ENCODE data around the gene ASZ1. TPM values are rescaled to one million over a fixed set of nuclear protein-coding genes. Genes with fewer than 3 reads are reported as not detected.

The ASZ1 gene
- polyA plus RNA-seq, 5 donors, result 0.80 to 1.5 (median 0.96) TPM

DNA sequence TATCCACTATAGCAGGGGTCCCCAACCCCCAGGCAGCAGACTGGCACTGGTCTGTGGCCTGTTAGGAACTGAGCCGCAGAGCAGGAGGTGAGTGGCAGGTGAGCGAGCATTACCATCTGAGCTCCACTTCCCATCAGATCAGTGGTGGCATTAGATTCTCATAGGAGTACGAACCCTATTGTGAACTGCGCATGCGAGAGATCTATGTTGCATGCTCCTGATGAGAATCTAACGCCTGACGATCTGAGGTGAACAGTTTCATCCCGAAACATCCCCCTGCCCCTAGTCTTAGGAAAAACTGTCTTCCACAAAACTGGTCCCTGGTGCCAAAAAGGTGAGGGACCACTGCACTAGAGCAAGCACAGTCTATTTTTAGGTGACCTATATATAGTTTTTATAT lies 23.6 kb downstream of the ASZ1 start:
- DNase-seq, result no peak

DNA sequence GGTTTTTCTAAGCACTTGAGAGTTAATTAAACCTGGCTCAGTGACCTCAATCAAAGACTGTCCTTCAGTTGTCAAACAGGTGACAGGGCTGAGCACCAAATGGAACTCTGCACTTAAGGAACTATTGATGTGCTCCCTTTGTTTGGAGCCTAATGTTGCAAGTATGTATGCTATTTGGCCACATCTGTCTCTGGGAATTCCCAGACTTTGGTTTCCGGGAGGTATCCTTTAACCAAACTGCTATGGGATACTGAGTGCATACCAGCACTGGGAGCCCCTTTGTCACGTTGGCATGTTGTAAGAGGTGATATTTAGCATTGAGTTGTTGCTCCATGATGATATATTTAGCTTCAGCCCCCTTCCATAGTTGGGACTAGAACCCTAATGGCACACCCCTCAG lies 25.2 kb downstream of the ASZ1 start:
- no peak for DNase-seq

DNA sequence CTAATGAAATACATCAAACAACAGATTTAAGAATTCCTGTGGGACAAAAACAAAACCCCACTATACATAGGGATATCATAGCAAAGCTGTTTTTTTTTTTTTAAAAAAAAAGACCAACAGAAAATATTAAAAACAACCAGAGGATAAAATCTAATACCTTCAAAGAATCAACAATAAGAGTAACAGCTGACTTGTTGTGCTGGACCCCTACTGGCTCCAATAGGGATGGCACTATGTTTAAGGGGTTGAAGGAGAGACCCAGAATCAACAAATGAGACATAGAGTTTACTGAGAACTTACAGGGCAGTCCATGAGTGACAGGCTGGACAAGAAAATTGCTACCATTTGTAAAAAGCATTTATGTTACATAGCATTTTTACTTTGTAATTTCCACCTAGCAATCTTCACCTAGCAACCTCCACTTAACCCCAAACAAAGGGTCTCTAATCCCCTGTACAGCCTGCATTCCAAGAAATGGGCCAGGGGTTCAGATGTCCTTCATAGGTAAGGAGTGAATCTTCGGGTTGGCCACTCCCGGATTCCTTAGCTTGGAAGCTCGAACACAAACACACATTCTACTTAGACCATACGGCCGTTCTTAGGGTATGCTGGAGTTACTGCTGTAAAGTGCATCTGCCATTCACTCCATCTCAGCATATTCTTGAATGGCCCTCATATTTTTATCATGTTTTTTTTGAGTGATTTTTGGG lies 25.8 kb downstream of the ASZ1 start:
- no peak for DNase-seq

GRCh38 chr7:117399820-117400422 lies 27.4 kb downstream of the ASZ1 start:
- no peak for DNase-seq

GRCh38 chr7:117395743-117396142 lies 31.6 kb downstream of the ASZ1 start:
- DNase-seq, result peak; percentile 59 to 60

DNA sequence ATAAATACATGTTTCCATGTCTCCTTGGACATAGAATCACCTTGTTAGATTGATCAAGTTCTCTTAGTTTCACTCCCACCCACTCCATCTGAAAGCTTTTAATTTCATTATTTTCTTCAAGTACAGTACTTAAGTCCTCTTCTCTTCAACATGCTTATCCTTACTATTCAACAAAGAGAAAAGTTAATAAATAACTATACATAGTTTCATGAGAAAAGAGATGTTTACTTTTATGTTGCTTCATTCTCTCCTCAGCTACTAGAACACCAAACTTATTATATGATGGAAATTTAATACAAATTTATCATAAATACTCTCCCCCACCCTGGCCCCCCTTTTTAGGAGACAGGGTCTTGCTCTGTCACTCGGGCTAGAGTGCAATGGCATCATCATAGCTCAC lies 33.5 kb downstream of the ASZ1 start:
- no peak for DNase-seq

GRCh38 chr7:117389871-117390270 lies 37.4 kb downstream of the ASZ1 start:
- DNase-seq, result no peak

GRCh38 chr7:117386110-117386706 lies 41.1 kb downstream of the ASZ1 start:
- no peak for DNase-seq

DNA sequence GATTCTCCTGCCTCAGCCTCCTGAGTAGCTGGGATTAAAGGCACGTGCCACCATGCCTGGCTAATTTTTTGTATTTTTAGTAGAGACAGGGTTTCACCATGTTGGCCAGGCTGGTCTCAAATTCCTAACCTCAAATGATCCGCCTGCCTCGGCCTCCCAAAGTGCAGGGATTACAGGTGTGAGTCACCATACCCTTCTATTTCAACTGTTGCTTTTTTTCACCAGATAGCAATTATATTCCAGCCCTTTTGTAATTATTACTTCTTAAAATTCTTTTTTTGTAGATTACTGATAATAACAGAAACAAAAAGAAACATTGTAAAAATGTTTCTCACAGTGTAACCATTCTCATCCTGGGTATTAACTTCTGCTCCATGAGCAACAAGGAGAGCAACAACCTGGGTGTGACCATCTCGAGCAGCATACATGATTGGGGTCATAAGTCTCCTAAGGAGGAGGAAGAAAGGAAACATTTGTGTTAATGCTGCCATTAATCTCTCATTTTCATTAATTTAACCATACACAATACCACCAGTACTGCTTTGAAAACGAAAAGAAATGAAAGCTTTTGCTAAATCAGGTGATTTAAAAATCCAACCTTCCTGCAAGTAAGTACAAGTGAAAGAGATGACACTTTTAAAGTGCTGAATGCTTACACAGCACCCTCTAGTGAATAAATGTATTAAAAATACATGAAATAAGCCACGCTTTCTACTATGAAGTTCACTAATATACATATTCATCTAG lies 41.8 kb downstream of the ASZ1 start:
- no peak for DNase-seq

DNA sequence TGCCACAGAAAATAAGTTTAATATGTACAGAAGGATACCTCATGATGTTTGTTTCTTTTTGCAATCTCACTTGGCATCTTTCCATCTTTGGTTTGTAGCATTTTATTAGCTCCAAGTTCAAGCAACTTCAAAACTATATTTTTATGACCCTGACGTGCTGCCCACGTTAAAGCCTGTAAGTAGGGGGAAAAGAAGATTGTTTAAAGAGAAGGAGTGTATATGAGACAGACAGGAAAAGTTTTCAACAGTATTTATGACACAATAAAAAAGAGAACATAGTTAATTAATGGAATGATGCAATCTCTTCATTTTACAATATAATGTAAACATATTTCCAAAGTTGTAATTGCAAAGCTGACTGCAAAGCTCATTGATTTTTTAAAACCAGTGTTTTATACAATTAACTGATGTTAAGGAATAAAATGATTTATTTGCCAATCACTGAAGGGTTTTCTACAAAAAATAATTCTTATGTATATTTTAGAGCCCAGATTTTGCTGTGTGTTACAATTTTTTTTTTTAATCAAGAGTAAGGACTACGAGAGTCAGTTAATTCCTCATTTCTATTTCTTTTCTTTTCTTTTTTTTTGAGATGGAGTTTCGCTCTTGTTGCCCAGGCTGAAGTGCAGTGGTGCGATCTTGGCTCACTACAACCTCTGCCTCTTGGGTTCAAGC lies 42.5 kb downstream of the ASZ1 start:
- DNase-seq, result no peak

DNA sequence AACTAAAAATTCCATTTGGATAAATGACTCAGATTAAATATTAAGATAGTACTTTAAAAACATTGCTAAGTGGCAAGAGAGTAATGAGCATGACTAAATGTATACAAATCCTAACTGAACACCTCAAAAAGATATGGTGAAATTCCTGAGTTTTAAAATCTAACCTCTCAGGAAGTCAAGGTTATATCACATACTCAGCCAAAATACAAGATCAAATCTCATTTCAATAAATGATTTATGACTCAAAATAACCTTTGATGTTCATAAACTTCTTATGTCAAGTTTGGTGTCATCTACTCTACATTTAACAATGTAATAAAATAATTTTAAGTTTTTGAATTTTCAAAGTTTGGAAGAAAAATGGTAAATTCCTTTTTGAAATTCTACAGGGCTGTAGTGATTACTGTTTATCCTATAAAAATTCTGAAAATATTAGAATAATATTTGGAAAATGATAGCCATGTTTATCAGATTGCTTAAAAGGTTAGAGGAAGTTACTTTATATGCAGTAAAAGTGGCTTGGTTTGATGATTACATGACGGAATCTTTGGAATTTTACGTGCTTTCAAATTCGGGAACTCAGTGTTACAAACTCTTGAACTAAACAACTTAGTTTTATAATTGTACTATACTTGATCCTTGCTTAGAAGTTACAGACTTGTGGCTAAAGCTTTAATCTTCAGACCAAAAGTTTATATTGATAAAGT lies 43.7 kb downstream of the ASZ1 start:
- DNase-seq, result no peak

GRCh38 chr7:117383046-117383445 lies 44.2 kb downstream of the ASZ1 start:
- DNase-seq, result no peak

GRCh38 chr7:117381362-117381761 lies 45.9 kb downstream of the ASZ1 start:
- DNase-seq, result no peak

- DNase-seq, result no peak
Observed at GRCh38 chr7:117375380-117375779, 51.9 kb downstream of the ASZ1 start.

- no peak for DNase-seq
Observed at GRCh38 chr7:117372073-117372472, 55.2 kb downstream of the ASZ1 start.

DNA sequence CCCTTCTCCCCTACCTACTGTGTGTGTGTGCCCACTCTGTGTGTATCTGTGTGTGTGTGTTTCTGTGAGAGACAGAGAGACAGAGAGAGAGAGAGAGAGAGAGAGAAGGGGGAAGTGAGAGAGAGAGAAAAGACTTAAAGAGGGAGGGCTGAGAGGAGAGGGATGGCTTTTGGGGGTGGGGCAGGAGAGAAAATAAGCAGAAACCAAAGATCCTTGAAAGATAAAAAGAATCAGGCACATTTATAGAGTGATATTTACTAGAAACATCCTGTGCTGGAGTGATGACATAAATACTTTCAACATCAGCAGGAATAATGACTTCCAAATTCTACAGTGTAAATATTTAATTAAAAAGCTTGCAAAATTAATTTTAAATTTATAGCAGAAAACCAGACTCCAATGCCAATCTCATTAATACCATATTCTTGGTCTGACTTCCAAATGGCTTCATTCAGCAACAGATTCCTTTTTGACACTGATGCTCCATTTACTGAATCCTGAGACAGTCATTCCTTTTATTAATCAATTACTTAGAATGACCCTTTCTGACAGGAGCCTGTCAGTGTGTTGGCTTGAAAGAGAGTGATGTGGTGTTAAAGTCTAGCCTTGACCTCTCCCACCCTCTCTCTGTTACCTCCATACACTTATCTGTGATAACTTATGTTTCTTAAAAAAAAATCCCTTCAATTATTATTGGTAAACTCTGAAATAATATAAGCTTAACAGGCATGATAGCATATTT lies 62.8 kb downstream of the ASZ1 start:
- peak; percentile 87 to 90 for DNase-seq

DNA sequence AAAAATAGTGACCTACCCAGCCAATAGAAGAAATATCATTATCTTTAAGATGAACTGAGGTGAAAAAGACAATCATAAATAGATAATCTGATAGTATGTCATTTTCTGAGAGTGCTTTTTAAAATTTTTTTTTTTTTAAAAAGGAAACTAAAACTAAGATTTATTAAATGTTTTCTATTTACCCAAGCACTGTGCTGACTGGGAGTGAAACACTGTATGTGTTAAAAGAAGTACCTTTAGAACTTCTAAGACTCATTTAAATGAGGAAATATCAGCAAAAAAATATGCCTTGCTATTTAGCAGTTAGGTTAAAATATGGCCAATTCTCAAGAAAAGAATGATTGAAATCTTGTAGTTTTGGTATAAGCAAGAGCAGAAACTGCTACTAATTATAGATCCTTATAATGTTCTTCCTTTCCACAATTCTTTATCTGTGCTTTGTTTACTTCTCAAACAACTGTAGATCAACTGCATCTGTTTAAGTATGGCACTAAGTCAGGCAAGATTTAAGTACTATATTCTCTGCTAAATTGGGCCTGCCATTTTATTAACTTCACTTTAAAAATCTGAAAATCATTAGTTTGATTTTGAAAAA lies 64.9 kb downstream of the ASZ1 start:
- DNase-seq, result no peak

DNA sequence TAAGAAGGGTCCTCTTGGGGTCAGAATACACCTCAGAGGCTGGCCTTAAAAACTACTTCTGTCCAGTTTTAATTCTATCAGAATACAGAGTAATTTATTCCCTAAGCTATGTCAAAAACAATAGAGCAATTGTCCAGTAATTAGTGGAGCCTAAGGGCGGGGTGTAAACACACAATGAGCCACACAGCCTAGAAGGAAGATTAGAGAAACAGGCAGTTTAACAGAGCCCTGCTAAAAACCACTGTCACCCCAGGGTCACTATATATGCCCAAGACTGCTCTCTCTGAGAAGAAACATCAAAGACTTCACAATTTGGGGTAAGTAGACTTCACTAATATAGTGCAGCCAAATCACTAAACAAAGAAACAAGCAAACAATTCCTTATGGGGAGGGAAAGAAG lies 77.3 kb downstream of the ASZ1 start:
- no peak for DNase-seq

DNA sequence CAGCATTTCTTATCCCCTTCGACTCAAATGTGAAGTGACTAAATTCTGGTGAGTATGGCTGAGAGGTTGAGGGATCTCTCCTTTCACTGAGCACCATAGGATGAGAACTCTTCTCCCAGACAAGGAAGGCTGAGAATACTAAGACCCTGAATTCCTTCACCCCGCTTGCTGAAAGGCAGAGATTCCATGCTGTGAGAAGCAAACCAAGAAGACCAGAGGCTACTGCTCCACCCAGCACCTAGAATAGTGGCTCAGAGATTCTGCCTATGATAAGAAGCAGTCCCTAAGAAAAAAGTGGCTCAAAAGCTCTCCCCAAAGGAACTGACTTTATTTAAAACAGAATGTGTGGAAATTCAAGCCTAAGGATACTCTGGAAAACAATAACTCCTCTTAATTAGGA lies 77.7 kb downstream of the ASZ1 start:
- DNase-seq, result no peak

- no peak for DNase-seq
Observed at GRCh38 chr7:117347962-117348672, 79.2 kb downstream of the ASZ1 start.

Data from right lung (tissue), 5 donors.